Activated CD4-positive, alpha-beta T cell treated with anti-CD3 and anti-CD28 coated beads for 1 hour (primary cell): ENCODE results near the gene ZNF592.

Source experiments
- DNase-seq: peaks from one replicate; pipeline ENCODE4 v3.0.0-alpha.2; 2020

ZNF592 gene

DNA sequence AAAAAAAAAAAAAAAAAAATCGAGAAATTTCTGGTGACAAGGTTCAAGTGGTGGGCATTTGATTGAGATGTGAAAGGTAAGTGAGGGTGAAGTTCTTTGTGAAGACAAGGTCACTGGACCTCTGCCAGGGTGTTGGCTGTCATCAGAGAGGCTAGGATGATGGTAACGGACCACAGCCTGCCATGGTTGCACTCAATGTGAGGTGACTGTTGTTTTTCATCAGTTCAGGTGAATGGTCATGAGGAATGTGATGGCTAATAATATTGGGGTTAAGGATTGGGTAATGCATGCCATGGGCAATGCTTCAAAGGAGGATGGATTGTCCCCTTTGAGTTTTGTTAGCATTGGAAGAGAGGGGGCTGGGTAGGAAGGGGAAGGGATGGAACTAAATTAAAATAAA, 64.5 kb downstream of the ZNF592 start:
- DNase-seq: no peak

DNA sequence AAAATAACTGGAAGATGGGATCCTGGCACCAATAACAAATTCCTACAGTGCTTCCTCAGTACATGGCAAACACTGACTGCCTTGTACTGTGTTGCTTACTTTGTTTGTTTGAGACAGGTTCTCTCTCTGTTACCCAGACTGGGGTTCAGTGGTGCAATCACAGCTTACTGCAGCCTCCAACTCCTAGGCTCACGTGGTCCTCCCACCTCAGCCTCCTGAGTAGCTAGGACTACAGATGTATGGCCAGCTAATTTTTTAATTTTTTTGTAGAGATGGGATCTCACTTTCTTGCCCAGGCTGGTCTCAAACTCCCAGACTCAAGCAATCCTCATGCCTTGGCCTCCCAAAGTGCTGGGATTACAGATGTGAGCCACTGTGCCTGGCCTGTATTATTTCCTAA, 65.0 kb downstream of the ZNF592 start:
- DNase-seq: no peak

GRCh38 chr15:84813931-84814330, 65.5 kb downstream of the ZNF592 start:
- no peak for DNase-seq

DNA sequence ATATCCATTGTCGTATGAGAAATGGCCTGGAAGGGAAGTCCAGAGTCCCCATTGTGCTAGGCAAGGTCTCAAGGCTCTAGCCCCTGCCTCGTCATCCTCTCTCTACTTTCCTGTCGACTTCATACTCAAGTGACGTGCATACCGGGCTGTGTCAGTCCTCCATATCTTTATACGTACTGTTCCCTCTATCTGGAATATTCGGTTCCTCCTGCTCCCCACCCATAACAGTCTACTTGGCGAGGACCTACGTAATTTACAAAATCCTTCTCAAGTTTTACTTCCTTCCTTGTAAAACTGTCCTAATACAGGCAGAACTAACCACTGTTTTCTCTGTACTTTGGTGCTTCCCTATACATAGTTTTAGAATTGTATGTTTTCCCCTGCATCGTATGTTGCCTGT, 66.5 kb downstream of the ZNF592 start:
- no peak for DNase-seq

DNA sequence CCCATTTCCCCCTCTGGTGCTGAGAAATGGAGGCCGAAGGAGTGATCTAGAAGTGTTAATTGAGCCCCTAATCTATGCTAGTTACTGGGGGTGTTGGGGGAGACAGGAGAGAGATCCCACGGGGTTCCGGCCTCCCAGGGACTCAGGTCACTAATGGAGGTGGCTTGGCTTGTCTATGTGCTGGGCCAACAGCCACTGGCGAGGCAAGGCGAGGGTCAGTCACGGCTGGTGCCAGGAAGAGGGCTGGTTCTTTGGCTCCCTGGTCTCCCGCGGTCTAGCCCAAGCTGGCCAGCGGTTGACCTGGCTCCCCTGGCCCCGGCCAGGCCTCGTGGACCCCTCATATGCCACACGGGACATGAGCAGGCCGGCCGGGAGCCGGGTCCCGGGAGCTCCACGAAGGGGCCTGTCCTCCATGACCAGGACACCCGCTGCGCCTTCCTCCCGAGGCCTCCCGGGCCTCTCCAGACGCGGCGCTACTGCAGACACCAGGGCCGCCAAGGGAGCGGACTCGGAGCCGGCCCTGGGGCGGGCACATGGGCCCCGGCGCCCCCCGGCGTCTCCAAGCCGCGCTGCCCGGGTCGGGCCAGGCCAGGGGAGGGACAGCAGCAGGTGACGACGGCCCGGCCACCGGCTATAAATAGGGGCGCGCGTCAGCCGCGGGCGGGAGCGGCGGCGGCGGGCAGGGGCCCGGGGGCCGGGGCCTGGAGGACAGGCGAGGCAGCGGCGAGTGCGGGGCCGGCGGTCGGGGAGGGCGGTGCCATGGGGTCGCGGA, 68.5 kb downstream of the ZNF592 start, which contains the start of gene ALPK3:
ALPK3 (plus strand) TSS at position 663 of the 772 bp plus-strand sequence; CDS start at position 760, 97 bp downstream.
- no peak for DNase-seq

DNA sequence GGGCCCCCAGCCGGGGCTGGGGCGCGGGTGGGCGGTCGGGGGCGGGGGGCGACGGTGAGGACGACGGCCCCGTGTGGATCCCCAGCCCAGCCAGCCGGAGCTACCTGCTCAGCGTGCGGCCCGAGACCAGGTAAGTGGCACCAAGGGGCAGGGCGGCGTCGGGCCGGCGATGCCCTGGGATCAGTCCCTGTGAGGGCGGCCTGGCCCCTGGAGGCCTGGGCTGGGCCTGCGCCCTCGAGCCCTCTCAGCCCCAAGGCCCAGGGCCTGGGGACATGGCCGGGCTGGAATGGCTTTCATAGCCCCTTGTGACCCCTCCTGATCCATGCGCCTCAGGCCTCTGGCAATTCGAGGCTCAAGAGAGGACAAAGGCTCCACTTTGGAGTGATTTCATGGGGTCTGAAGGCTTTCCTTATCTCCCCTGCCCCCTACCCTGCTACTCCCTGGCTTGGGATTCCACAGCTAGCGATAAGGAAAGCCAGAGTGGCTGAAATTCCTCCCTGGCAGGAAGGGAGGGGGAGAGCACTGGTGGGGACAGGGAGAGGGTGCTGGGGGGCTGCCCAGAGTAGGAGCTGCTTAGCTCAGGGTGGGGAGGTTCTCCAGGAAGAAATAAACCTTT, 69.2 kb downstream of the ZNF592 start:
- no peak for DNase-seq

DNA sequence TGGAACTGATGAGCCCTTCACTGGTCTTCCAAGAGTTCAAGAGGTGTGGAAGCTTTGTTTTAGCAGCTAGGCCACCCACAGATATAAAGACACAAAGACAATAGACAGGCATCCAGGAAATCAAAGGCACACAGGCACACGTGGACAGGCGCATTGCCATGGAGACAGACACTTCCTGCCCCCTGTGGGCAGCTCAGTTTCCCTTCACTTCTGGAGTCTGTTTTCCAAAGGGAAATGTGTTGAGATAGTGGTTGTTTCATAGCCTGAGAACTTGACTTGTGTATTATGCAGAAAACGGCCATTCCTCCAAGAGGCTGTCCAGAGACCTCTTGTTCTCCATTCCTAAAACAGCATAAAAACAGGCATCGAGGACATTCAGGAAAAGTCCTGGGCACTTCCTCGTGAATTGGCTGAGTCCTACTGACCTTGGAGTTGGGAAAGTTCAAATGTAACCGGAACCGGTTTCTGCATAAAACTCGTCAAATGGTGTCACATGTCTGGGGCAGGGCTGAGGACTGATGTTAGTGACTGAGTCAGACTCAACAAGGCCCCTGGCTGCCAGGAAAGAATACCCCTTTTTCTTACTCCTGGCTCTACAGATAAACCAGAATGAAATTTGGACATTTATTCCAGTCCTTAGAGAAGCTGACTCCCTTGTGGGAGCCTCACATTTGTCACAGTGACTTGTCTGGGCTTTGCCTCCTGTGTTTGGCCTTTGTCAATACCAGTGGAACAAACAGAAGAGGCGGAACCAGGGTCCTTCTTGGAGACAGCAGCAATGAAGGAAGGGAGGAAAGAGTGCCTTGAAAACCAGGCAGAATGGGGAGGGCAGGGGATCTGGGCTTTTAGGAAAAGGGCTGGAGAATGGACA, 70.1 kb downstream of the ZNF592 start:
- no peak for DNase-seq

- DNase-seq: no peak
Measured at GRCh38 chr15:84819291-84819768, 70.9 kb downstream of the ZNF592 start.

DNA sequence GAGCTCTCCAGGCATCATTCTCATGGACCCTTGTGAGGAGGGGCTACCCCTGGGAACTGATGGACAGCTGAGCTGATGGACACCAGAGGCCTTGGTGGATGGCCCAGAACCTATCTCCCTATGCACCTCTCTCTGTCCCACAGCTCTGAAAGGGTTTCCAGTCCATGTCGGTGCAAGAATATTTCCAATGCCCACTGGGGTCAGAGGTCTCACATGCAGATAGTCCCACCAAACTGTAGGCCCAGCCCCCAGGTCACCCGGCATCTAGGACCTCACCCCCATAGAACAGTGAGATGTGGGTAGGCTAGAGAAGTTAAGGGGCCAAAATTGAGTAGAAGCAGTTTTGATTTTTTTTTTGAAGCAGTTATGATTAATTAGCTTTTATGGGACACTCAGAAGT, 71.4 kb downstream of the ZNF592 start:
- no peak for DNase-seq

- DNase-seq: no peak
Measured at GRCh38 chr15:84821501-84822021, 73.2 kb downstream of the ZNF592 start.

DNA sequence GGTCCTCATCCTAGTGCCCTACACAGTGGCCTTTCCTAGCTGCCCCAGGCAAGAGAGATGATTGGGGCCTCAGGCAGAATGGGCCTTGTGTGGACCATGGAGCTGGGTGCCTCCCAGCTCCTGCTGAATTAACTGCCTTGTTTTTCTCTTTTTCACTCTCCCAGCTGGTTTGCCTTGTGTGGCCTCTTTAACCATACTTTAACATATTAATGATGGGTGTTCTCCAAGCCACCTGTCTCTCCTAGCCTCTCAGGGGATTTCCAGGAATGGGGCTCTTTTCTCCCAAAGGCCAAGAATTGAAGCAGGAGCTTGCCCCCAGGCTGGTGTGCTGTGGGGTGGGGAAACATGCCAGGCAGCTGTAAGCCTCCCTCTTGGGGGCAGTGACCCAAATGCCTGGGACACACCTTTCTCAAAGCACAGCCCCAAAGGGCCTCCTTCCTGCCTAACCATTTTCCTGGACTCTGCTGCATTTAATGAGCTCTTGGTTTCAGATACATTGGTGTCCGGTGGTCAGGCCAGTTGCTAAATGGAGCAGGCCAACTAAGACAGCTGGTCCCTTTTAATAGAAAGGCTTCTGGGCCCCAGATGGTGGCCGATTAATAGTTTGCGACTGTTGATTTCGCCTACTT, 74.4 kb downstream of the ZNF592 start:
- no peak for DNase-seq

DNA sequence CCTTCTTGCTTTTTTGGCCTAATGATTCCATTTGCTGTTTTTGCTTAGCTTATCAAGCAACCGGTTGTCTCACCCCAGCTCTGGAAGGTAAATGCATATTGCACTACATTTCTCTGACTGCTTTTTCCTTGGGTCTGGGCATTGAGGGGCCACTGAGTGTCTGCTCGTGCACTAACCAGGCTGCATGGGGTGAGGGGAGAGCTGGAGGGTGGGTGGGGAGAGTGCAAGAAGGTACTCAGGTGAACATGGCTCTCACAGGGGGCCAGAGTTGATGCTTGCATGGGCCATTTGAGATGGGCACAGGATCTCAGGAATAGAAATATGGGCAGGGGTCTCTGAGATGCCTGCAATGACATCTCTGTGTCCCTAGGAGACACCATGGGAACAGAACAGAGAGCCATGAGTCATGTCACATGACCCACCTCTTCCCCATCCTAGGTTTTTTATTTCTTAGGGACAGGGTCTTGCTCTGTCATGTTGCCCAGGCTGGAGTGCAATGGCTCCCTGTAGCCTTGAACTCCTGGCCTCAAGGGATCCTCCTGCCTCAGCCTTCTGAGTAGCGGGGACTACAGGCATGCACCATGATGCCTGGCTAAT, 75.0 kb downstream of the ZNF592 start:
- no peak for DNase-seq

DNA sequence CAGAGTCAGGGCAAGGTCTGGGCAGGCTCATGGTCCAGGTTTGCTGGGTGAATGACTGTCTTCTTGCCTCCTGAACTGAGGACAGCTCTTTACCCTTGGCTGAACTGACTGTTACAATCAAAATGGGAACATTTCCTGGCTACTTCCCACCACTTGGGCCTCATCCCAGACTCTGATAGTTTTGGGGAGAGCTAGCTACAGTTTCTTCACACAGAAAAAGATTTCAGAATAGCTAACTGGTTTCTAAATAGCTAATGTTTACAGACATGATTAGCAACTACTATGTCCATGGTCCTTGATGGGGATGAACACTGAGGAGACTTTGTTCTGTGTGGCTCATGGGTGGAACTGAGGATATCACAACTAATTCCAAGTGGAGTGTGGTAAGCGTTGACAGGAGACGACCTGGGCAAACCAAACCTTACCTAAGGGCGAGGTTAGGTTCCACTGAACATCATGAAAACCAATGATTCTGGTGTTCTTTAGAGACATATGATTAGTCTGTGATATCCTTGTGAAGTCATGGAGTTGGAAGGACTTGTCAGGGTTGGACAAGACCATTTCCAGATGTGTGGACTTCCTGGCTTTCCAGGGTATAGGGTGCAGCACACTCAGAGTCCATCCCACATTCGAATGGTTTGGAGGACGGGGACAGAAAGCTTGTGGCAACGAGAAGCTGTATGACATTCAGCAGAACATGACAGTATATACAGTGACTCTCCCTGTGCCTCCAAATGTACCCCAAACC, 76.0 kb downstream of the ZNF592 start:
- no peak for DNase-seq

DNA sequence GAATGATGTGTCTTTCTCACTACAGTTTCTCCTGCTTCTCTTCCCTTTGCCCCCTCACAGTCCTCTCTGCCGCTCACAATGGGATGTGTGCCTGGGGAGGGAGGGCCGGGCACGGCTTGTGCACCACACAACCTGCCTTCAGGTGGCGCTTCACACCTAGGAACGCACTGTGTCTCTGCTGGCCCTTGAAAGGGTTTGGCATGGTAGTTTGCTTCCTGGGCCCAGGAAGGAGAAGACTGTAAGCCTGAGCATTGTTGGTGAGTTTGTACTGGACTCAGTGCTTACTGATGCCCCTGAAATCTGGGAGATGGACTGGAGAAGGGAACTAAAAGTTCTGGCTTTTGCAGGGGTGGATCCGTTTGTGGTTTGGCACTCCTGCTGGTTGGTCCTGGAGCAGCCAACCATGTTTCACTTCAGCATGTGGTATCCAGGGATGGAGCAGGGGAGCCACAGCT, 78.0 kb downstream of the ZNF592 start:
- no peak for DNase-seq

GRCh38 chr15:84827246-84827645, 78.9 kb downstream of the ZNF592 start:
- no peak for DNase-seq

GRCh38 chr15:84828086-84828908, 79.9 kb downstream of the ZNF592 start:
- DNase-seq: no peak

GRCh38 chr15:84829428-84829827, 81.0 kb downstream of the ZNF592 start:
- no peak for DNase-seq

GRCh38 chr15:84830036-84830435, 81.6 kb downstream of the ZNF592 start:
- DNase-seq: no peak

DNA sequence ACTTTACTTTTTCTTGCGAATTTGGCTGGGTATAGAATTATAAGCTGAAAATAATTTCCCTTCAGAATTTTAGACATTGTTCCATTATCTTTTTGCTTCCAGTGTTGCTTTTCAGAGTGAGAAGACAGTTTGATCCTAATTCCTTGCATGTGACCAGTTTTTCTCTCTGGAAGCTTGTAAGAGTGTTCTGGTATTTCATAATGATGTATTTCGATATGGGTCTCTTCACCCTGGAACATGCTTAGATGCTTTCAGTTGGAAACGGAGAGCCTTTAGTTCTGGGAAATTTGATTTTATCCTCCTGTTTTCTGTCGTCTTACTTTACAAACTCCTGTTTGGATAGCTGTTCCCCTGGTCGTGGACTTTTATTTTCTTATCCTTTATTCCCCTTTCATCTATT, 82.6 kb downstream of the ZNF592 start:
- no peak for DNase-seq

DNA sequence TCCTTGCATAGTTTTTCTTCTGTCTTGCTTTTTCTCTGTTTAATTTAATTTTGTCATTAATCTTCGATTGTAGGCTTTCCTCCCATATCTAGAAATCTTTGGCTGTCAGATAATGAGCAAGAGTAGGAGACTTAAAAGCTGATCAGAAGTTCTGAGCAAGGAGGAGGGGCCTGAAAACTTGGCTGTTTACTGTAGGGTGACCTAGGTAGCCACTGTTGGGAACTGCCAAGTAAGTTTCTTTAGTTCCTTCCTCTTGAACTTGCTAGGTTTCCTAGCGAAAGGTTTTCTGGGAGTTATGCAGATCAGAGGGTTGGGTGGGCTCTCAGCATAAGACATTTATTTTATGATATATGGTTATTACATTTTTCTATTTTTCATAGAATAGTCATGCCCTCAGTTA, 83.2 kb downstream of the ZNF592 start:
- DNase-seq: no peak
